ENCODE data around the gene MAB21L2. TPM values are rescaled to one million over a fixed set of nuclear protein-coding genes. Genes with fewer than 3 reads are reported as not detected.
A peak's percentile ranks its signal among the peaks of the same experiment; 100 is the strongest.

Gene MAB21L2
- total and polyA plus RNA-seq, 2 experiments from 2014 or later: 0.12 to 0.54 TPM

GRCh38 chr4:150578745-150579501 is 3.0 kb upstream of the MAB21L2 start:
- peaks cover 68% of the 10 kb centered on the region for H3K27me3 ChIP-seq
- peak; percentile 41 to 42 for DNase-seq (ENCODE audit: low read depth in 1 of 2, low spot score in 1 of 2)

DNA sequence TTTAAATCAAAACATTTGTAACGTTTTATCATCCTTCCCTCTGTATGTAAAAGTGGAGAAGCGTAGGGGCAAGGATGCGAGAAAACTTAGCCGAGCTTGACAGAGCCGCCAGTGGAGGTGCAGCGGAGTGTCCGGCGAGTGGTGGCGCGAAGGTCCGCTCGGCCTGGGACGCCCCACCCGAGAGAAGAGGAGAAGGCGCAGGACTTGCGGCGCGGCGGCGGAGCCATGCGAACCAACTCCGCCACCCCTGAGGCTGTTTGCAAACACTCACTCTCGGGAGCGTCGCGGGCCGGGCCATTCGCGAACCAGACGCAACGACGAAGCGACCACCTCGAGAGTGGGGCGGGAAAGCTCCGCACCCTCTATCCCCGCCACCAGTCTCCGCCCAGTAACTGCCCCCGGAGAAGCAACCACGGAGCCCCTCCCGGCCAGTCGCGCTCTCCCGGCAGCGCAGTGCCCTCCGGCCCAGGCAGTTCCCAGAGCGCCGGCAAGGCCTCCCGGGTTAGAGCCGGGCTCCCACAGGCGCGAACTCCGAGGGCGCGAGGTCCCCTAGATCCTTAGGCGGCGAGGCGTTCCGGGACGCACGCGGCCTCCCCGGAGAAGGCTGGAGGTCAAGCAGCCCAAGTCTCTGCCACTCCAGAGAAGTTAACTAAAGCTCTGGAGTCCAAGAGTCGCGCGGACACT is 2.3 kb upstream of the MAB21L2 start:
- no peaks in the 10 kb centered on the region for H3K36me3 ChIP-seq
- H3K4me1 ChIP-seq (ENCODE audit: low read depth): peaks cover 5% of the 10 kb centered on the region
- no peaks in the 10 kb centered on the region for H3K9me3 ChIP-seq (ENCODE audit: low read depth)
- DNase-seq (ENCODE audit: low read depth in 1 of 2, low spot score in 1 of 2): peak; percentile 46 to 65
- TF ChIP-seq, protein P1, sequence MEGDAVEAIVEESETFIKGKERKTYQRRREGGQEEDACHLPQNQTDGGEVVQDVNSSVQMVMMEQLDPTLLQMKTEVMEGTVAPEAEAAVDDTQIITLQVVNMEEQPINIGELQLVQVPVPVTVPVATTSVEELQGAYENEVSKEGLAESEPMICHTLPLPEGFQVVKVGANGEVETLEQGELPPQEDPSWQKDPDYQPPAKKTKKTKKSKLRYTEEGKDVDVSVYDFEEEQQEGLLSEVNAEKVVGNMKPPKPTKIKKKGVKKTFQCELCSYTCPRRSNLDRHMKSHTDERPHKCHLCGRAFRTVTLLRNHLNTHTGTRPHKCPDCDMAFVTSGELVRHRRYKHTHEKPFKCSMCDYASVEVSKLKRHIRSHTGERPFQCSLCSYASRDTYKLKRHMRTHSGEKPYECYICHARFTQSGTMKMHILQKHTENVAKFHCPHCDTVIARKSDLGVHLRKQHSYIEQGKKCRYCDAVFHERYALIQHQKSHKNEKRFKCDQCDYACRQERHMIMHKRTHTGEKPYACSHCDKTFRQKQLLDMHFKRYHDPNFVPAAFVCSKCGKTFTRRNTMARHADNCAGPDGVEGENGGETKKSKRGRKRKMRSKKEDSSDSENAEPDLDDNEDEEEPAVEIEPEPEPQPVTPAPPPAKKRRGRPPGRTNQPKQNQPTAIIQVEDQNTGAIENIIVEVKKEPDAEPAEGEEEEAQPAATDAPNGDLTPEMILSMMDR (IDR thresholded peaks at IDR 0.05; ENCODE audit: low read depth, low read length): no peak
- no peak overlapping the region for H3K27ac ChIP-seq
- peaks cover 76% of the 10 kb centered on the region for H3K27me3 ChIP-seq
- H3K4me3 ChIP-seq: peak overlapping the region; percentile 21

More at GRCh38 chr4:150578745-150579501, 3.0 kb upstream of the MAB21L2 start:
- Histone ChIP-seq H3K27ac (no peak overlapping the region), H3K9me3 (ENCODE audit: low read depth) (no peaks in the 10 kb centered on the region), H3K36me3 (no peaks in the 10 kb centered on the region), H3K4me3 (peak overlapping the region; percentile 21), H3K4me1 (ENCODE audit: low read depth) (peaks cover 5% of the 10 kb centered on the region)
- TF ChIP-seq, protein P1 (IDR thresholded peaks at IDR 0.05; ENCODE audit: low read depth, low read length): no peak

DNA sequence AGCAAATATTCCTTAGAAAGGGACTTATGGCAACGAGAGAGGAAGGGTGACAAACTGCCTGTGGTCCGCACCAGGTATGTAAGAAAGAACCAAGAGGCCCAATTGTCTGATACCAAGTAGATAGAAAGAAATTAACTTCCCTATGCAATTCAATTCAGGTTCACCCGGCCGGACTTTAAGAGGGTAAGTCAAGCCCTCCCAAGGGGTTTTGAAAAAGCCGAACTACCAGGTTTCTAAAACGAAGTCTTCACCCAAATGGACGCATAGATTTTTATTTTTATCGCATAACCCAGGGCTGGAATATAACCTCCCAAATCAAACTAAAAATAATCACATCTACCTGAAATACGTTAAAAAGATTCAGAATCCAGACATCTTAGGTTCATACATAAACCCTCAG is 1.6 kb upstream of the MAB21L2 start:
- H3K36me3 ChIP-seq: no peaks in the 10 kb centered on the region
- no peak for DNase-seq (ENCODE audit: low read depth in 1 of 2, low spot score in 1 of 2)
- TF ChIP-seq, protein P1 (IDR thresholded peaks at IDR 0.05; ENCODE audit: low read depth, low read length): no peak

GRCh38 chr4:150581056-150581605 is 820 bp upstream of the MAB21L2 start:
- no peaks in the 10 kb centered on the region for H3K9me3 ChIP-seq (ENCODE audit: low read depth)
- H3K4me1 ChIP-seq (ENCODE audit: low read depth): peaks cover 5% of the 10 kb centered on the region
- TF ChIP-seq, protein P1 (IDR thresholded peaks at IDR 0.05; ENCODE audit: low read depth, low read length): no peak
- no peak overlapping the region for H3K4me3 ChIP-seq
- DNase-seq (ENCODE audit: low read depth in 1 of 2, low spot score in 1 of 2): no peak
- no peaks in the 10 kb centered on the region for H3K36me3 ChIP-seq
- peaks cover 87% of the 10 kb centered on the region for H3K27me3 ChIP-seq
- H3K27ac ChIP-seq: no peak overlapping the region

More for the DNA sequence above, 1.6 kb upstream of the MAB21L2 start:
- H3K4me1 ChIP-seq (ENCODE audit: low read depth): peaks cover 5% of the 10 kb centered on the region
- peaks cover 79% of the 10 kb centered on the region for H3K27me3 ChIP-seq
- no peaks in the 10 kb centered on the region for H3K9me3 ChIP-seq (ENCODE audit: low read depth)
- no peak overlapping the region for H3K27ac ChIP-seq
- peak overlapping the region; percentile 21 for H3K4me3 ChIP-seq

DNA sequence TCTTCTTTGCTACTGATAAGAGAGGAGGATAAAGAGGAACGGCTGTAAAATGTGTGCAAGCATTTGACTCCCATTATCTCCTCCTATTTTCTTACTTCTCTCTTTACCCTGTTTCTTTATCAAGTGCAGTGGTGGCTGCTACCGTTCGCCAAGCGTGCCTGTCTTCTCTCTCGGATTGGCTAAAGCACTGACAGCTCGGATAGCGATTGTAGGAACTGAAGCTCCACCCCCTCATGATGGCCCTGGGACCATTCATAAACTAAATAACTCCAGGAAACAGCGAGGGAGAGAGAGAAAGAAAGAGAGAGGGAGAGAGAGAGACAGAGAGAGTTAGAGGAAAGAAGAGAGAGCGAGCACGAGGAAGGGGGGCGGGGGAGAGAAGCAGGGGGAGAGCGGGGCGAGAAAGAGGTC is 305 bp upstream of the MAB21L2 start:
- no peak overlapping the region for H3K27ac ChIP-seq
- peak; percentile 57 to 58 for DNase-seq (ENCODE audit: low read depth in 1 of 2, low spot score in 1 of 2)
- no peak overlapping the region for H3K4me3 ChIP-seq
- H3K36me3 ChIP-seq: no peaks in the 10 kb centered on the region
- no peaks in the 10 kb centered on the region for H3K9me3 ChIP-seq (ENCODE audit: low read depth)
- peaks cover 92% of the 10 kb centered on the region for H3K27me3 ChIP-seq
- peaks cover 5% of the 10 kb centered on the region for H3K4me1 ChIP-seq (ENCODE audit: low read depth)
- TF ChIP-seq, protein P1 (IDR thresholded peaks at IDR 0.05; ENCODE audit: low read depth, low read length): no peak

Measured in cardiac muscle cell (in vitro differentiated cells and primary cell).